Measurements from ENCODE around the gene SPG7. TPM values are rescaled to one million over a fixed set of nuclear protein-coding genes. Genes with fewer than 3 reads are reported as not detected.
"Not testable (repeated sequence)": the region's sequence is repeated elsewhere in the genome, so short reads cannot be mapped to it uniquely, and the experiment has no call there.

The SPG7 gene
- 131 and 144 TPM in 2 replicates for total RNA-seq (2014; rRNA removed; shearing (Covaris generic))

DNA sequence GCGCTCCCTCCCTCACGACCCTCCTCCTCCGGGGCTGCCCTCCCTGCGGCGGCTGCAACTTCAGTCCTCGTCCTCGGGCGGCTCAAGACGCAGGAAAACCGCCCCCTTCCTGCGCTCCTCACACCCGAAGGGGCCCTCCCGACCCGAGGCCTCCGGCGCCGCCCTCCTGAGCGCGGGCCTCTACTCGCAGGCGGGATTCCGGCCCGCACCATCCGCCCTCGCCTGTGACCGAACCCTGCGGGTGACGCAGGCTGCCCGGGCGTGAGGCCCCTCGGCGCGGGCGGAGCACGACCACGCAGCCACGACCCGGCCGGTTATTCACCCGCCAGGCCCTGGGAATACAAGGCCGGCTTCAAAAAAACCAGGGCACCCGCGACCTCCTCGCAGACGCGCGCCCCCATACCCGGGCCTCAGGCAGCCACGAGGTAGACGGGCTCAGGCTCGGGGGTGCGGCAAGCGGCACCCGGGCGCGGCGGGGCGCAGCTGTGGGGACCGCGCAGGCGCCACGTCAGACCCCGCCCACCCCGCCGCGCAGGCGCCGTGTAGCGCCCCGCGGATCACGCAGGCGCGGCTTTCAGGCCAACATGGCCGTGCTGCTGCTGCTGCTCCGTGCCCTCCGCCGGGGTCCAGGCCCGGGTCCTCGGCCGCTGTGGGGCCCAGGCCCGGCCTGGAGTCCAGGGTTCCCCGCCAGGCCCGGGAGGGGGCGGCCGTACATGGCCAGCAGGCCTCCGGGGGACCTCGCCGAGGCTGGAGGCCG lies at the start of gene SPG7:
TSS of gene SPG7 (plus strand) at position 570 of the 757 bp plus-strand sequence. CDS start at position 585, 15 bp downstream.
- Histone ChIP-seq H3K36me3 (peaks cover 31% of the 10 kb centered on the region), H3K9me3 (replicated peaks) (peaks cover 4% of the 10 kb centered on the region; the same call in 1 of the 2 replicates), H3K27ac (peak within 1 kb of the TSS; percentile 71), H3K4me3 (peak within 1 kb of the TSS; percentile 97), H3K4me1 (replicated peaks) (peaks cover 29% of the 10 kb centered on the region), H3K27me3 (replicated peaks) (no peaks in the 10 kb centered on the region)
- DNase-seq (ENCODE audit: low read depth in 1 of 2, low spot score in 2 of 2): peak; percentile 84 to 92

DNA sequence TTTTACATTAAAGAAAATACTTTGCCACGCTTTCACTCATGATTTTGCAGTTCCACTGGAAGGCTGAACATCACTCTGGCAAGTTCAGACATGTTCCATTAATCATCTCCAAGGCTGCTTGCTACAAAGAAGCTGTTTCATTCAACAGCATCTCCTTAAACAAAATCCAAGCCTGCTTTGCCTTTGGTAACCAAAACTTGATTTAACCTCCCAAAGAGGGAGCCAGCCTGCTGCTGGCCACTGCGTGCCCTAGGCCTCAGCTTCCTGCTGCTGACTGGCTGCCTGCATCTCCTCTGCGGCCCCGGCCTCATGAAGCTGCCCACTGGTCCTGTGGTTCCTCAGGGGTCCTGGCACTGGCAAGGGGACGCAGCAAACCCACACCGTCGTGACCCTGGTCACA lies 49.7 kb upstream of the SPG7 start:
- Histone ChIP-seq H3K4me1 (replicated peaks) (peaks cover 18% of the 10 kb centered on the region), H3K9me3 (replicated peaks) (no peaks in the 10 kb centered on the region), H3K4me3 (no peak overlapping the region), H3K27me3 (replicated peaks) (no peaks in the 10 kb centered on the region), H3K36me3 (peaks cover 7% of the 10 kb centered on the region; the same call in 1 of the 2 replicates), H3K27ac (no peak overlapping the region)
- no peak for DNase-seq (ENCODE audit: low read depth in 1 of 2, low spot score in 2 of 2)

DNA sequence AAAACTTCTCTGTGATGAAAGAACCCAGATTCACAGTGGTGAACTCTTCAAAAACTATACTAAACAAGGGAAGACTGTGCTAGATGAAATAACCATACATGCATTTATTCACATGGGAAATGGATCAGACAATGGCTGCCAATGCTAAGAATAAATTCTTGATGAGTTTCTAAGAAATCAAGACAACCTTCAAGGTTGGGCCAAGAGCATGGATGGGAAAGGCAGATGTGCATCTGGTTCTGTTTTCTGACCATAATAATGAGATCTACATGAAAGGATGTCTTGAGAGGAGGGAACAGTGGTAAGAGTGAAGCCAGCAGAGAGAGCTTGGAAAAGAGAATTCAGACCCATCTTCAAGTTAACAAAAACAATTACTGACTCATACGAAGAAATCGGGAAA lies 49.2 kb upstream of the SPG7 start:
- Histone ChIP-seq H3K4me3 (no peak overlapping the region), H3K27ac (no peak overlapping the region), H3K4me1 (replicated peaks) (peaks cover 13% of the 10 kb centered on the region), H3K36me3 (peaks cover 7% of the 10 kb centered on the region; the same call in 1 of the 2 replicates), H3K9me3 (replicated peaks) (no peaks in the 10 kb centered on the region), H3K27me3 (replicated peaks) (no peaks in the 10 kb centered on the region)
- no peak for DNase-seq (ENCODE audit: low read depth in 1 of 2, low spot score in 2 of 2)

DNA sequence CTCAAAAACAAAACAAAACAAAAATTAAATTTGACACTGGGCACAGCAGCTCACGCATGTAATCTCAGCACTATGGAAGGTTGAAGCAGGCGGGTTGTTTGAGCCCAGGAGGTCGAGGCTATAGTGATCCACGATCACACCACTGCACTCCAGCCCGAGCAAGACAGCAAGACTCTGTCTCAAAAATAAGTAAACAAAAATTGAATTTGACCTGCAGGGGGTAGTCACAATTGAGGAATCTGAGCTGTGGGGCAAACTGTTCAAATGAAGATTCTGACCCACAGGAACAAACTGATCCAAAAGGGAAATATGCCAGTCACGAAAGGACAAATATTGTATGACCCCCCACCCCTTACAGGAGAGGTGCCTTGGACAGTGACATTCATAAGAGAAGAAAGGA lies 47.6 kb upstream of the SPG7 start:
- no peak for DNase-seq (ENCODE audit: low read depth in 1 of 2, low spot score in 2 of 2)
- H3K27me3 ChIP-seq (replicated peaks): no peaks in the 10 kb centered on the region

DNA sequence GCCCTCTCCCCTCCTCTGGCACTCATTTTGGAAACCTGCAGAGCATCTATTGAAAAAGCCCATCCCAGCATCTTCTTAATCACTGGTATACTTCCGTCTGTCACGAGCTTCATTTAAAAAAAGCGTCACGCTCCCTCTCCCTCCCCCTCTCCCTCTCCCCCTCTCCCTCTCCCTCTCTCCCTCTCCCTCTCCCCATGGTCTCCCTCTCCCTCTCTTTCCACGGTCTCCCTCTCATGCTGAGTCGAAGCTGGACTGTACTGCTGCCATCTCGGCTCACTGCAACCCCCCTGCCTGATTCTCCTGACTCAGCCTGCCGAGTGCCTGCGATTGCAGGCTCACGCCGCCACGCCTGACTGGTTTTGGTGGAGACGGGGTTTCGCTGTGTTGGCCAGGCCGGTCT lies 46.3 kb upstream of the SPG7 start:
- H3K36me3 ChIP-seq; H3K4me3 ChIP-seq; H3K27ac ChIP-seq; H3K9me3 ChIP-seq (replicated peaks); H3K27me3 ChIP-seq (replicated peaks); H3K4me1 ChIP-seq (replicated peaks); DNase-seq (ENCODE audit: low read depth in 1 of 2, low spot score in 2 of 2): not testable (repeated sequence)

More for the DNA sequence above, 47.6 kb upstream of the SPG7 start:
- Histone ChIP-seq H3K36me3 (peaks cover 9% of the 10 kb centered on the region; the same call in 1 of the 2 replicates), H3K4me1 (replicated peaks) (peaks cover 12% of the 10 kb centered on the region), H3K4me3 (no peak overlapping the region), H3K27ac (no peak overlapping the region), H3K9me3 (replicated peaks) (no peaks in the 10 kb centered on the region)

DNA sequence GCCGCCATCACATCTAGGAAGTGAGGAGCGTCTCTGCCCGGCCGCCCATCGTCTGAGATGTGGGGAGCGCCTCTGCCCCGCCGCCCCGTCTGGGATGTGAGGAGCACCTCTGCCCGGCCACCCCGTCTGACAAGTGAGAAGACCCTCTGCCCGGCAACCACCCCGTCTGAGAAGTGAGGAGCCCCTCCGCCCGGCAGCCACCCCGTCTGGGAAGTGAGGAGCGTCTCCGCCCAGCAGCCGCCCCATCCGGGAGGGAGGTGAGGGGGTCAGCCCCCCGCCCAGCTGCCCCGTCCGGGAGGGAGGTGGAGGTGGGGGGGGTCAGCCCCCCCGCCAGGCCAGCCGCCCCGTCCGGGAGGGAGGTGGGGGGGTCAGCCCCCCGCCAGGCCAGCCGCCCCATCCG lies 45.6 kb upstream of the SPG7 start:
- not testable (repeated sequence) for H3K27ac ChIP-seq; DNase-seq (ENCODE audit: low read depth in 1 of 2, low spot score in 2 of 2); H3K4me1 ChIP-seq (replicated peaks); H3K4me3 ChIP-seq; H3K9me3 ChIP-seq (replicated peaks); H3K36me3 ChIP-seq; H3K27me3 ChIP-seq (replicated peaks)

DNA sequence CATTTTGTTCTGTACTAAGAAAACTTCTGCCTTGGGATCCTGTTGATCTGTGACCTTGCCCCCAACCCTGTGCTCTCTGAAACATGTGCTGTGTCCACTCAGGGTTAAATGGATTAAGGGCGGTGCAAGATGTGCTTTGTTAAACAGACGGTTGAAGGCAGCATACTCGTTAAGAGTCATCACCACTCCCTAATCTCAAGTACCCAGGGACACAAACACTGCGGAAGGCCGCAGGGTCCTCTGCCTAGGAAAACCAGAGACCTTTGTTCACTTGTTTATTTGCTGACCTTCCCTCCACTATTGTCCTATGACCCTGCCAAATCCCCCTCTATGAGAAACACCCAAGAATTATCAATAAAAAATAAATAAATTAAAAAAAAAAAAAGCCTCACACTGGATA lies 44.9 kb upstream of the SPG7 start:
- peaks cover 13% of the 10 kb centered on the region for H3K36me3 ChIP-seq
- not testable (repeated sequence) for H3K9me3 ChIP-seq (replicated peaks); DNase-seq (ENCODE audit: low read depth in 1 of 2, low spot score in 2 of 2); H3K4me1 ChIP-seq (replicated peaks); H3K27me3 ChIP-seq (replicated peaks); H3K27ac ChIP-seq; H3K4me3 ChIP-seq

DNA sequence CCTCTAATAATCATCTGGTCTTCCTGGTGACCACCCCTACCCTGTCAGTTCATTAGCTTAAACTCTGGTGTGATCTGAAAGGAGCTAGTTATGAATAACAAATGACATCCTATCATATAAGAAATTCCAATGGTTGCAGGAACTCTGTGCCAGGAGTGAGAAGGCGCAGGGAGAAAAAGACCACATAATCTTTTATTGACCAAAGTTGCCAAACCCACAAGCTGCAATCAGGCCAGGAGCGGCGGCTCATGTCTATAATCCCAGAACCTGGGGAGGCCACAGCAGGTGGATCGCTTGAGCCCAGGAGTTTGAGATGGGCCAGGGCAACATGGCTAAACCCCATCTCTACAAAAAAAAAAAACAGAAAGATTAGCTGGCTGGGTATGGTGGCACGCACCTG lies 41.3 kb upstream of the SPG7 start:
- no peaks in the 10 kb centered on the region for H3K27me3 ChIP-seq (replicated peaks)
- DNase-seq (ENCODE audit: low read depth in 1 of 2, low spot score in 2 of 2): no peak
- H3K4me3 ChIP-seq: no peak overlapping the region
- no peak overlapping the region for H3K27ac ChIP-seq
- no peaks in the 10 kb centered on the region for H3K9me3 ChIP-seq (replicated peaks)
- H3K36me3 ChIP-seq: peaks cover 15% of the 10 kb centered on the region
- peaks cover 10% of the 10 kb centered on the region for H3K4me1 ChIP-seq (replicated peaks)

DNA sequence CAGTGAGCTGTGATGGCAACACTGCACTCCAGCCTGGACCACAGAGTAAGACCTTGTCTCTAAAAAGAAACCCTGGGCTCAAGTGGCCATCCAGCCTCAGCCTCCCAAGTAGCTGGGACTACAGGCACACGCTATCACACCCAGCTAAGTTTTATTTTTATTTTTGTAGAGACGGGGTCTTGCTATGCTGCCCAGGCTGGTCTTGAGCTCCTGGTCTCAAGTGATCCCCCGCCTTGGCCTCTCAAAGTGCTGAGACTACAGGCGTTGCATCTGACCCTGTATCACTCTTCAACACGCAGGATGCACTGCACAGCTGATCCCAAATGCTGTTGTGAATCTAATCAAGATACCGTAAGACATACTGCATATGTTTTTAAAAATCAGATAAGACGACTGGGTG lies 40.8 kb upstream of the SPG7 start:
- no peak overlapping the region for H3K4me3 ChIP-seq
- no peak for DNase-seq (ENCODE audit: low read depth in 1 of 2, low spot score in 2 of 2)
- H3K4me1 ChIP-seq (replicated peaks): peaks cover 10% of the 10 kb centered on the region
- no peaks in the 10 kb centered on the region for H3K9me3 ChIP-seq (replicated peaks)
- H3K36me3 ChIP-seq: peaks cover 15% of the 10 kb centered on the region
- H3K27ac ChIP-seq: no peak overlapping the region
- H3K27me3 ChIP-seq (replicated peaks): no peaks in the 10 kb centered on the region

DNA sequence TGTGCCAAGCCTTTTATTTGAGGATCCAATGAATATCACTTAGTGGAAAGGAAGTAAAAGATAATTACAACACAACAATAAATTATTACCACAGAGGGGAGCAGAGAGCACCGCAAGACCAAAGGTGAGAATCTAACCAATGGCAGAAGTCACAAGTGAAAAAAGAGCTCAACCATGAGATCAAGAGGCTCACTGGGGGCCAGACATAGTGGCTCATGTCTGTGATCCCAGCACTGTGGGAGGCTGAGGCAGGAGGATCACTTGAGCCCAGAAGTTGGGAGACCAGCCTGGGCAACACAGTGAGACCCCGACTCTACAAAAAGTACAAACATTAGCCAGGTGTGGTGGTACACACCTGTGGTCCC lies 35.5 kb upstream of the SPG7 start:
- Histone ChIP-seq H3K36me3 (peaks cover 14% of the 10 kb centered on the region), H3K9me3 (replicated peaks) (no peaks in the 10 kb centered on the region), H3K4me1 (replicated peaks) (peaks cover 15% of the 10 kb centered on the region), H3K4me3 (no peak overlapping the region), H3K27me3 (replicated peaks) (no peaks in the 10 kb centered on the region), H3K27ac (no peak overlapping the region)
- DNase-seq (ENCODE audit: low read depth in 1 of 2, low spot score in 2 of 2): no peak

DNA sequence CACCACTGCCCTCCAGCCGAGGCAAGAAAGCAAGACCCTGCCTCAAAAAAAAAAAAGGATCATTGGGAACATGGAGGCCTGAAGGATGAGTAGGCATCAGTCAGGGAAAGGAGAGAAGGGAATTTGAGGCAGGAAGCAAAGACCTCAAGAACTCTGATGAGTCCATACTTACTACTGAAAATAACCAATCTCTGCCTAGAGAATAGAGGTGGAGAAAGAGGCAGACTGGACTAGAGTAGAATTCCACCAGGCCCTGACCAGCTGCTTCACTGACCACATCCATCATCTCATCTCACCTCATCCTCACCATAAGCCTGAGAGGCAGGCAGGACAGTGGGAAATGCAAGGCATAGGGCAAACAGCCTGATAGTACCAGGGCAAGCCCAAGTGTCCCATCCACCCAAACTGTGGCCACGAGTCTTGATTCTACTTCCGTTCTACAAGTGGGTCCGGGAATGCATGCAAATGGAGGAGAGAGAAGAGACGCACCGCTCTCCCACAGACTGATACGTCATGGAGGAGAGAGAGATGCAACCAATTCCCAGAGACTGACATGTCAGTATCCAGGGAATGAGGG lies 35.0 kb upstream of the SPG7 start:
- Histone ChIP-seq H3K27ac (no peak overlapping the region), H3K4me1 (replicated peaks) (peaks cover 15% of the 10 kb centered on the region), H3K36me3 (peaks cover 12% of the 10 kb centered on the region), H3K4me3 (no peak overlapping the region), H3K9me3 (replicated peaks) (no peaks in the 10 kb centered on the region), H3K27me3 (replicated peaks) (no peaks in the 10 kb centered on the region)
- DNase-seq (ENCODE audit: low read depth in 1 of 2, low spot score in 2 of 2): no peak

DNA sequence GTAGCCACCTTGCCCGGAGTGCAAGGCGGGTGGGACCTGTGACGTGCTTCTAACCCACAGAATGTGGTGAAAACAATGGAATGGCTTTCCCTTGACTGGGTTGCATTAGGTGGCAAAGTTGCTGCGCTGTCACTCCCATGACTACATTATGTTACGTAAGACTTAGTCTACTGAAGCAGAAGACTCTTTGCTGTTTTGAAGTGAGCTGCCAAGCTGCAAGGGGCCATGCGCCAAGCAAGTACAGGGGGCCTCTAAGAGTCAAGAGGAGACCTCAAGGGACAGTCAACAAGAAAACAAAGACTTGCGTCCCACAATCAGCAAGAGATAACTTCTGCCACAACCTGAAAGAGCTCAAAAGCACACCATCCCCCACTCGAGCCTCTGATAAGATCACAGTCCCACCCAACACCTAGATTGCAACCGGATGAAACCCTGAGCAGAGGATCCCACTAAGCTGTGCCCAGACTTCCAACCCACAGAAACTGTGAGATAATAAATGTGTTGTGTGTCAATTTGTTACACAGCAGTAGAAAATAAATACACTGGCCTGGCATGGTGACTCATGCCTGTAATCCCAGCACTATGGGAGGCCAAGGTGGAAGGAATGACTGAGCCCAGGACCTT lies 34.3 kb upstream of the SPG7 start:
- no peak for DNase-seq (ENCODE audit: low read depth in 1 of 2, low spot score in 2 of 2)
- H3K4me1 ChIP-seq (replicated peaks): peaks cover 21% of the 10 kb centered on the region
- H3K27ac ChIP-seq: no peak overlapping the region

DNA sequence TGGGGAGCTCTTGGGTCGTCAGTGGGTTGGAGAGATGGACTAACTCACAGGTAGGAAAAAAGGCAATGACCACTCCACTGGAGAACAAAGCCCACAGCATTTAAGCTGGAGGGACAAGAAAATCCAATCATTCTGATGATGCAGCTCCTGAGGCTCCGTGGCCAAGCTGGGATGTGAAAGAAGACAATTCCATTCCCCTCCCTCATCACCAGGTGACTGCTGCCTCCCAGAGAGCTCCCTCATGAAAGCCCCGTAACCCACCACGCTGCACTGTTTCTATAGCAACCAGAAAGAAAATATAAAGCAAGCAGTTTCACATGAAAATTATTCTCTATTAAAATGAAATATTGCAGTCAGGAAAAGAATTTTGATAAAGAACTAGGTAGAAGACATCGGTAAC lies 33.1 kb upstream of the SPG7 start:
- H3K9me3 ChIP-seq (replicated peaks): no peaks in the 10 kb centered on the region
- H3K27ac ChIP-seq: peak overlapping the region; percentile 15; the same call in 1 of the 2 replicates
- H3K4me3 ChIP-seq: no peak overlapping the region
- peaks cover 7% of the 10 kb centered on the region for H3K36me3 ChIP-seq
- no peaks in the 10 kb centered on the region for H3K27me3 ChIP-seq (replicated peaks)
- DNase-seq (ENCODE audit: low read depth in 1 of 2, low spot score in 2 of 2): no peak
- H3K4me1 ChIP-seq (replicated peaks): peaks cover 32% of the 10 kb centered on the region

More for the DNA sequence above, 34.3 kb upstream of the SPG7 start:
- no peaks in the 10 kb centered on the region for H3K9me3 ChIP-seq (replicated peaks)
- H3K36me3 ChIP-seq: peaks cover 10% of the 10 kb centered on the region
- H3K4me3 ChIP-seq: no peak overlapping the region
- no peaks in the 10 kb centered on the region for H3K27me3 ChIP-seq (replicated peaks)

DNA sequence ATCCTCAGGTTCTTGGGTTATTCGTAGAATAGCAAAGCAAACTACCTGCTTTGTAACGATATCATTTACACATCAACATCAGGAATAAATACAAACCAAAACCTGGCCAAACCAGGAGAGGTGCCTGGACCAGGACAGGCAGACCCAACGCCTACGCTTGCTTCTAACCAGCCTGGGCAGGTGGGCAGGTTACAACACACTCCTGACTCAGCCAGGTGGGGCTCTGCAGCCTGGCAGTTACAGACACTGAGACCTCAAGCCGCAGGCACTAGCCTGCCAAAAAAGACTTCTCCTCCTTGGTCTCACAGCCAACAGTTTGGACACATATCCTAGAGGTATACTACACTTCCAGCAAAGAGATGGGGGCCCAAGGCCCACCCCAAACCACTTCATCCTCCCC lies 31.8 kb upstream of the SPG7 start:
- Histone ChIP-seq H3K4me1 (replicated peaks) (peaks cover 31% of the 10 kb centered on the region), H3K9me3 (replicated peaks) (no peaks in the 10 kb centered on the region), H3K27ac (no peak overlapping the region), H3K4me3 (no peak overlapping the region), H3K36me3 (peaks cover 12% of the 10 kb centered on the region; the same call in 1 of the 2 replicates), H3K27me3 (replicated peaks) (no peaks in the 10 kb centered on the region)
- DNase-seq (ENCODE audit: low read depth in 1 of 2, low spot score in 2 of 2): no peak
